PC-3 (cell line): Measurements from ENCODE around the gene SLC37A4. TPM values are rescaled to one million over a fixed set of nuclear protein-coding genes. Genes with fewer than 3 reads are reported as not detected.
"Not testable (repeated sequence)": the region's sequence is repeated elsewhere in the genome, so short reads cannot be mapped to it uniquely, and the experiment has no call there.

Experiments used
- ATAC-seq: fragments of 200-7000 bp; cut with Tn5 transposase; 2 replicates; pipeline ENCODE4 v1.9.1; 2020; ENCODE audit warnings: mild to moderate bottlenecking, moderate library complexity
- BruUV-seq: library from RNA; stranded (reverse); fragments of 400-500 nt; replicated peaks from 2 replicates; lab custom pipeline; 2021; lab: Mats Ljungman, UMichigan
- CTCF ChIA-PET: fragments of 300-600 bp; sonication (Branson Sonifier 250); formaldehyde crosslinking; loops from one replicate; lab custom pipeline; 2022; ENCODE audit warnings: antibody characterized with exemption; lab: Charles Lee
- POLR2A ChIA-PET: fragments of 300-600 bp; sonication (Branson Sonifier 250); formaldehyde crosslinking; loops from one replicate; lab custom pipeline; 2022; ENCODE audit warnings: antibody characterized with exemption; ENCODE audit not compliant: unreplicated experiment; lab: Charles Lee
- DNase-seq: peaks from one replicate; pipeline ENCODE4 v3.0.0-alpha.2; 2015
- H2AFZ ChIP-seq: fragments of 300-600 bp; sonication (generic); 2 replicates; pipeline ENCODE4 v1.6.0; 2016; ENCODE audit warnings: antibody characterized with exemption, low read length
- H3F3A ChIP-seq: fragments of 300-600 bp; sonication (generic); one replicate; pipeline ENCODE4 v1.6.0; 2017; ENCODE audit warnings: antibody characterized with exemption, low read length, control low read depth, mild to moderate bottlenecking; ENCODE audit not compliant: unreplicated experiment
- H3K27ac ChIP-seq: fragments of 300-600 bp; sonication (generic); 2 replicates; pipeline ENCODE4 v1.5.1; 2016; ENCODE audit warnings: mild to moderate bottlenecking, low read length
- H3K27me3 ChIP-seq: fragments of 300-600 bp; sonication (generic); 2 replicates; pipeline ENCODE4 v1.6.1; 2016; ENCODE audit warnings: low read length, mixed read lengths
- H3K36me3 ChIP-seq: fragments of 300-600 bp; sonication (generic); 2 replicates; pipeline ENCODE4 v1.6.1; 2016; ENCODE audit warnings: low read depth, mixed run types, low read length, mixed read lengths
- H3K4me1 ChIP-seq: fragments of 300-600 bp; sonication (generic); 2 replicates; pipeline ENCODE4 v1.5.1; 2016; ENCODE audit warnings: low read length; ENCODE audit not compliant: insufficient read depth
- H3K4me2 ChIP-seq: fragments of 300-600 bp; sonication (generic); 2 replicates; pipeline ENCODE4 v1.6.0; 2016; ENCODE audit warnings: low read length
- H3K4me3 ChIP-seq: fragments of 300-600 bp; sonication (generic); 2 replicates; pipeline ENCODE4 v1.5.1; 2016; ENCODE audit warnings: mild to moderate bottlenecking, low read length, mixed read lengths
- H3K79me2 ChIP-seq: fragments of 300-600 bp; sonication (generic); 2 replicates; pipeline ENCODE4 v1.6.1; 2017; ENCODE audit warnings: low read length, mixed read lengths
- H3K9ac ChIP-seq: fragments of 300-600 bp; sonication (generic); 2 replicates; pipeline ENCODE4 v1.6.0; 2016; ENCODE audit warnings: mild to moderate bottlenecking, low read length
- H3K9me2 ChIP-seq: fragments of 300-600 bp; sonication (generic); replicated peaks from 2 replicates; pipeline ENCODE4 v1.6.1; 2016; ENCODE audit warnings: mixed run types, low read length, mixed read lengths
- H3K9me3 ChIP-seq: fragments of 300-600 bp; sonication (generic); 2 replicates; pipeline ENCODE4 v1.6.1; 2016; ENCODE audit warnings: low read length, mixed read lengths
- H4K20me1 ChIP-seq: fragments of 300-600 bp; sonication (generic); 2 replicates; pipeline ENCODE4 v1.6.1; 2016; ENCODE audit warnings: low read length, mixed read lengths
- CTCF ChIP-seq: fragments of 300-600 bp; sonication (generic); conservative IDR thresholded peaks from 2 replicates; pipeline ENCODE4 v1.5.1; 2017; ENCODE audit warnings: antibody characterized with exemption, low read depth, mild to moderate bottlenecking, low read length
- EZH2 ChIP-seq: fragments of 300-600 bp; sonication (generic); IDR thresholded peaks from one replicate; pipeline ENCODE4 v1.6.1; 2017; ENCODE audit warnings: antibody characterized with exemption, mild to moderate bottlenecking, low read length; ENCODE audit not compliant: unreplicated experiment
- EZH2phosphoT487 ChIP-seq: fragments of 300-600 bp; sonication (generic); IDR thresholded peaks from 2 replicates; pipeline ENCODE4 v1.6.1; 2018; ENCODE audit warnings: mild to moderate bottlenecking, antibody characterized with exemption, low read length, borderline replicate concordance
- intact Hi-C: fragments of 100-400 bp; cut with micrococcal nuclease; formaldehyde crosslinking; loops from 2 replicates; pipeline ENCODE4 v1.9.0; 2023
- total RNA-seq: library from RNA; depleted of rRNA; stranded (reverse); fragments of >200 nt; gene quantifications from 2 replicates; pipeline ENCODE4 v1.2.3, GENCODE V29; 2014

Gene SLC37A4
- total RNA-seq, 1 experiment from 2014 or later: 31.4 TPM

GRCh38 chr11:119018074-119018938, 12.4 kb downstream of the SLC37A4 start, which contains the start of the genes RPS25 and TRAPPC4:
TSS of gene RPS25 (minus strand) at chr11:119018343. CDS start at chr11:119018284, 59 bp downstream.
TSS of gene TRAPPC4 (plus strand) at chr11:119018766. CDS start at chr11:119018796, 30 bp downstream.
- intact Hi-C loops: loop anchor here (1.0 to 5.0 kb wide), 3 partner anchors 20 to 84 kb away; partner anchors contain the start of genes CENATAC and HYOU1

GRCh38 chr11:119017377-119017776, 13.3 kb downstream of the SLC37A4 start:
- H3K79me2 ChIP-seq: peaks cover 69% of the 10 kb centered on the region

More at GRCh38 chr11:119018074-119018938, 12.4 kb downstream of the SLC37A4 start, which contains the start of the genes RPS25 and TRAPPC4:
- ATAC-seq: peak; percentile 82
- ChIA-PET CTCF (no interaction called here), POLR2A (interaction anchor here (0.5 to 1.0 kb wide), 6 partner anchors 37 to 227 kb away, joined by 3 to 10 read pairs (median 4); partner anchors contain the start of genes DDX6 and VPS11)
- H4K20me1 ChIP-seq: peaks cover 31% of the 10 kb centered on the region
- H3K27me3 ChIP-seq: no peaks in the 10 kb centered on the region
- TF ChIP-seq EZH2 (no peak), EZH2phosphoT487 (no peak), CTCF (no peak)
- peak within 1 kb of the TSS; percentile 87 for H2AFZ ChIP-seq
- H3K9ac ChIP-seq: peak within 1 kb of the TSS; percentile 99
- no peaks in the 10 kb centered on the region for H3K9me2 ChIP-seq
- H3K4me1 ChIP-seq: peaks cover 31% of the 10 kb centered on the region
- peak within 1 kb of the TSS; percentile 98 for H3K4me3 ChIP-seq
- peaks cover 71% of the 10 kb centered on the region for H3K79me2 ChIP-seq
- DNase-seq: peak; percentile 99
- peaks cover 23% of the 10 kb centered on the region for H3F3A ChIP-seq
- H3K36me3 ChIP-seq: peaks cover 56% of the 10 kb centered on the region
- peak within 1 kb of the TSS; percentile 88 for H3K27ac ChIP-seq
- no peaks in the 10 kb centered on the region for H3K9me3 ChIP-seq
- H3K4me2 ChIP-seq: peak within 1 kb of the TSS; percentile 94
- no TSS peak for BruUV-seq

GRCh38 chr11:119016216-119017009, 14.3 kb downstream of the SLC37A4 start:
- Histone ChIP-seq H3K9me3 (no peaks in the 10 kb centered on the region), H3K9me2 (no peaks in the 10 kb centered on the region), H3K36me3 (peaks cover 46% of the 10 kb centered on the region), H2AFZ (no peak overlapping the region), H4K20me1 (peaks cover 31% of the 10 kb centered on the region), H3K4me2 (peak overlapping the region; percentile 94), H3K9ac (peak overlapping the region; percentile 99), H3K27ac (no peak overlapping the region), H3K4me3 (peak overlapping the region; percentile 98), H3K79me2 (peaks cover 63% of the 10 kb centered on the region), H3K4me1 (peaks cover 29% of the 10 kb centered on the region), H3K27me3 (no peaks in the 10 kb centered on the region), H3F3A (peaks cover 30% of the 10 kb centered on the region)
- TF ChIP-seq EZH2 (no peak), EZH2phosphoT487 (no peak), CTCF (no peak)
- no peak for ATAC-seq
- intact Hi-C loops: loop anchor here (5.0 kb wide), 1 partner anchor 41 kb away; the partner anchor contains the start of gene HYOU1
- BruUV-seq: no TSS peak
- ChIA-PET CTCF (no interaction called here), POLR2A (interaction anchor here (0.7 kb wide), 1 partner anchor 22 kb away, joined by 3 read pairs; no protein-coding TSS in a partner anchor)
- no peak for DNase-seq

More at GRCh38 chr11:119017377-119017776, 13.3 kb downstream of the SLC37A4 start:
- H4K20me1 ChIP-seq: peaks cover 31% of the 10 kb centered on the region
- peak overlapping the region; percentile 99 for H3K9ac ChIP-seq
- peak overlapping the region; percentile 94 for H3K4me2 ChIP-seq
- H3K27ac ChIP-seq: peak overlapping the region; percentile 88
- intact Hi-C loops: loop anchor here (5.0 kb wide), 1 partner anchor 40 kb away; the partner anchor contains the start of gene HYOU1
- peaks cover 31% of the 10 kb centered on the region for H3K4me1 ChIP-seq
- H3K9me2 ChIP-seq, H3K27me3 ChIP-seq, ATAC-seq, CTCF ChIA-PET, POLR2A ChIA-PET, H2AFZ ChIP-seq, H3K9me3 ChIP-seq, BruUV-seq, DNase-seq: not testable (repeated sequence)
- peak overlapping the region; percentile 98 for H3K4me3 ChIP-seq
- H3F3A ChIP-seq: peaks cover 28% of the 10 kb centered on the region
- H3K36me3 ChIP-seq: peaks cover 54% of the 10 kb centered on the region
